Measurements from ENCODE around the gene PI4KA. TPM values are rescaled to one million over a fixed set of nuclear protein-coding genes. Genes with fewer than 3 reads are reported as not detected.
A peak's percentile ranks its signal among the peaks of the same experiment; 100 is the strongest.

The PI4KA gene
- total and polyA plus RNA-seq, 2 of the 13 experiments (the other 11 are each of a cell fraction or from before 2014, with no cell fraction given): 27.4 to 56.4 TPM

GRCh38 chr22:20771918-20772625 lies 86.5 kb downstream of the PI4KA start (continued):
- TF ChIP-seq ARID5B (CRISPR knock-in tag; IDR thresholded peaks at IDR 0.05): peak; percentile 42
- peak; percentile 66; the same call in 1 of the 2 replicates for TF ChIP-seq TOPORS (CRISPR knock-in tag; IDR thresholded peaks at IDR 0.05)
- peak; percentile 94 for TF ChIP-seq REPIN1 (CRISPR knock-in tag; IDR thresholded peaks at IDR 0.05; ENCODE audit: borderline replicate concordance, low read depth)
- no peak for TF ChIP-seq ZMYM4 (CRISPR knock-in tag; IDR thresholded peaks at IDR 0.05)
- no peak for TF ChIP-seq ZSCAN30 (CRISPR knock-in tag; IDR thresholded peaks at IDR 0.05)
- TF ChIP-seq MXD4 (CRISPR knock-in tag; IDR thresholded peaks at IDR 0.05): 0 out of 2 replicates have a peak, but pooled peaks have one; percentile 44
- peak; percentile 74 for TF ChIP-seq SALL1 (CRISPR knock-in tag; IDR thresholded peaks at IDR 0.05)
- TF ChIP-seq ZNF713 (CRISPR knock-in tag; IDR thresholded peaks at IDR 0.05): no peak
- TF ChIP-seq PITX1 (CRISPR knock-in tag; IDR thresholded peaks at IDR 0.05): peak; percentile 24; the same call in 1 of the 2 replicates
- no peak for TF ChIP-seq HNRNPUL1 (IDR thresholded peaks at IDR 0.05; ENCODE audit: low read depth, low read length)
- TF ChIP-seq, protein P1, sequence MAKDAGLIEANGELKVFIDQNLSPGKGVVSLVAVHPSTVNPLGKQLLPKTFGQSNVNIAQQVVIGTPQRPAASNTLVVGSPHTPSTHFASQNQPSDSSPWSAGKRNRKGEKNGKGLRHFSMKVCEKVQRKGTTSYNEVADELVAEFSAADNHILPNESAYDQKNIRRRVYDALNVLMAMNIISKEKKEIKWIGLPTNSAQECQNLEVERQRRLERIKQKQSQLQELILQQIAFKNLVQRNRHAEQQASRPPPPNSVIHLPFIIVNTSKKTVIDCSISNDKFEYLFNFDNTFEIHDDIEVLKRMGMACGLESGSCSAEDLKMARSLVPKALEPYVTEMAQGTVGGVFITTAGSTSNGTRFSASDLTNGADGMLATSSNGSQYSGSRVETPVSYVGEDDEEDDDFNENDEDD (CRISPR knock-in tag; IDR thresholded peaks at IDR 0.05; ENCODE audit: borderline replicate concordance): peak; percentile 40; the same call in 1 of the 2 replicates
- TF ChIP-seq ZBTB33 (CRISPR knock-in tag; IDR thresholded peaks at IDR 0.05): 0 out of 2 replicates have a peak, but pooled peaks have one; percentile 11
- TF ChIP-seq FOXA3 (CRISPR knock-in tag; IDR thresholded peaks at IDR 0.05): peak; percentile 10; the same call in 1 of the 2 replicates
- TF ChIP-seq HDAC1 (CRISPR knock-in tag; IDR thresholded peaks at IDR 0.05): no peak
- no peak for TF ChIP-seq CREB1 (IDR thresholded peaks at IDR 0.05)
- TF ChIP-seq CREB1 (CRISPR knock-in tag; IDR thresholded peaks at IDR 0.05): no peak
- 0 out of 2 replicates have a peak, but pooled peaks have one; percentile 54 for TF ChIP-seq ARID2 (CRISPR knock-in tag; IDR thresholded peaks at IDR 0.05; ENCODE audit: borderline replicate concordance)
- peak; percentile 52 for TF ChIP-seq ZGPAT (CRISPR knock-in tag; IDR thresholded peaks at IDR 0.05)
- peak; percentile 24; the same call in 1 of the 2 replicates for TF ChIP-seq SPEN (CRISPR knock-in tag; IDR thresholded peaks at IDR 0.05; ENCODE audit: low read depth)
- peak; percentile 27; the same call in 1 of the 2 replicates for TF ChIP-seq MEIS1 (CRISPR knock-in tag; IDR thresholded peaks at IDR 0.05; ENCODE audit: borderline replicate concordance)

All from HepG2 (cell line).